ENCODE results near the gene BEGAIN. TPM values are rescaled to one million over a fixed set of nuclear protein-coding genes. Genes with fewer than 3 reads are reported as not detected.

BEGAIN gene
- total RNA-seq, result 0.26 TPM in 1 of 2 replicates, not detected in the other

GRCh38 chr14:100587086-100587762 is at the start of gene BEGAIN:
BEGAIN (minus strand) TSS chr14:100587417; CDS start chr14:100587290, 127 bp downstream.

Other genes starting within 250 kb of the BEGAIN start
- 19.0 and 25.0 TPM in 2 replicates for gene WDR25, start 210.9 kb downstream of the BEGAIN start, total RNA-seq
- gene DLK1, start 139.5 kb upstream of the BEGAIN start, total RNA-seq, result not detected in 2 replicates
- 67.2 and 146 TPM in 2 replicates for gene MEG3, start 238.7 kb upstream of the BEGAIN start, total RNA-seq

All from aortic smooth muscle cell (primary cell).